ENCODE results near the gene TEAD1. TPM values are rescaled to one million over a fixed set of nuclear protein-coding genes. Genes with fewer than 3 reads are reported as not detected.

TEAD1 gene
- total and polyA plus RNA-seq, 9 of the 15 experiments (the other 6 are each of a cell fraction or from before 2014, with no cell fraction given): 1.7 to 17.7 (median 10.8) TPM

DNA sequence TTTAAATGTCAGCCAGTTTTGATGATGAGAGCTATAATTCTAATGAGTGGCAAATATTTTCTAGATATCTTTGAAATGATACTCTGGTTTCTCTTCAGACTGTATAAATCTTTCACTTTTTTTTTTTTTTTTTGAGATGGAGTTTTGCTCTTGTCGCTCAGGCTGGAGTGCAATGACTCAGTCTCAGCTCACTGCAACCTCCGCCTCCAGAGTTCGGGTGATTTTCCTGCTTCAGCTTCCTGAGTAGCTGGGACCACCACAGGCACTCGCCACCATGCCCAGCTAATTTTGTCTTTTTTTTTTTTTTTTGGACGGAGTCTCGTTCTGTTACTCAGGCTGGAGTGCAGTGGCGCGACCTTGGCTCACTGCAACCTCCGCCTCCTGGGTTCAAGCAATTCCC lies 113.6 kb downstream of the TEAD1 start (continued):
- TF ChIP-seq, protein P1, sequence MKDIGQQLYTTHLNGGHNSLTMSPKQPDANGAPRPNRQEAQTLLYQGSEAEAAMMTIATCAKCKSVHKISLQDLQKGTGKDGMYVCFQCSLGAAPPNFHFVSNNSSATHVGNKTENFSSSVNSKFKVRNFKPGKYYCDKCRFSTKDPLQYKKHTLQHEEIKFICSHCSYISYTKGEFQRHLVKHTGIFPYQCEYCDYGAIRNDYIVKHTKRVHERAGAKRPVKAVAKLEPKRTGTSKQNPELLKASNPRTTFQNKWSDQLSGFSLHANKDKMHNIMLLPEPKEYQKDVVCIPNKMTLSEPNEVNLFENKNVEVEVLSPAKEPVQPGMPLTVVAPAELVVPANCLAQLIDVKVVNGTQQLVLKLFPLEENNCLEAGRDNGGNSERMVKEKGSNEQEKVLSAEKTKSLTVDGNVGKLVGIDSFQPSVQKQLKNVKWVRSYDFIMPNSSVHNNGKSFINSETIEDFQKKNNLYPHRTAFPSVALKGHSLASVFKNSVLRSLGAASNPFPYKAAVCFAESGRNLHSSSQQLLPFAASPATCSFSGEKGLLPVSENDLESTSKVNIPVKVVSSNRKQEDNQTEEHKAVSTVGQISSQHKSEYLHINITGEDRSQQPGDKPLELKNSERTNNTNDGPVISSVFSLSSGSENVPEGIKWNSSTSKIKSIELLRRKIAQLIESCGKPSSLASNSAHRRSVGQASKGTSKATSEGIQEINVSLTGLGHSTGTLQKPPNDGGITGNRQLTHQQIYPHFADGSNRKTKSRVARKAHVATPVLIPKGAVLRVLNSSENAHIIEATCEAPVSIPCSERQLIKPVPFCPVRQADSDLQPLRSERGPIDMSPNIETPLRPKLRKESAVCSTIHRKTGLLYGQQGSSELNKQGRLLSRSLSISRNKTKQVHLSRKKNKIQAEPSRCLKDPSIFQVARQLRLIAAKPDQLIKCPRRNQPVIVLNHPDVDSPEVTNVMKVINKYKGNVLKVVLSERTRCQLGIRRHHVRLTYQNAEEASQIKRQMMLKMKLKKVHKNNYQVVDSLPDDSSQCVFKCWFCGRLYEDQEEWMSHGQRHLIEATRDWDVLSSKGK (CRISPR knock-in tag; IDR thresholded peaks at IDR 0.05): no peak
- TF ChIP-seq MECOM (CRISPR knock-in tag; IDR thresholded peaks at IDR 0.05) (no peak), ZNF354B (CRISPR knock-in tag; IDR thresholded peaks at IDR 0.05) (no peak), NELFE (IDR thresholded peaks at IDR 0.05; ENCODE audit: insufficient read depth, insufficient read length) (no peak), ZNF764 (CRISPR knock-in tag; IDR thresholded peaks at IDR 0.05; ENCODE audit: low read depth) (no peak), LEF1 (IDR thresholded peaks at IDR 0.05) (no peak)
- TF ChIP-seq, protein P2, sequence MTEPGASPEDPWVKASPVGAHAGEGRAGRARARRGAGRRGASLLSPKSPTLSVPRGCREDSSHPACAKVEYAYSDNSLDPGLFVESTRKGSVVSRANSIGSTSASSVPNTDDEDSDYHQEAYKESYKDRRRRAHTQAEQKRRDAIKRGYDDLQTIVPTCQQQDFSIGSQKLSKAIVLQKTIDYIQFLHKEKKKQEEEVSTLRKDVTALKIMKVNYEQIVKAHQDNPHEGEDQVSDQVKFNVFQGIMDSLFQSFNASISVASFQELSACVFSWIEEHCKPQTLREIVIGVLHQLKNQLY (CRISPR knock-in tag; conservative IDR thresholded peaks at IDR 0.05): no peak

DNA sequence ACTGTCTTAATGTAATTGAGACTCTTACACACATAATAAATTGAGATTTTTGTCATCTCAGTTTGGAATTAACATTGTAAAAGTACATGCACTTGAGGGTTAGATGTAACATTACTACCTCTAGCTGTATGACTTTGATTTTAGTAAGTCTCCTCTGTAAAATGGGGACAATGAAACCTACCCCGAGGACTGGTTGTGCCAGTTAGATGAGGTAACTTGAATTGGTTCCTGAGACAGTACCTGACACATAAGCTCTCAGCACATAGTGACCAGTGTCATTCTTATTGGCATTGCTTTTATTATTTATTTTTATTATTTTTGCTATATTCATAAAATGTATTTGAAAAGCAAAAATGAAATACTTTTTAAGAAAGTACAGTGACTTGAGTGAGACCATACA lies 114.8 kb downstream of the TEAD1 start:
- intact Hi-C loops (cut with micrococcal nuclease) (no loop called here), in situ Hi-C loops (cut with MboI) (no loop called here)
- no peak overlapping the region for H2AFZ ChIP-seq (ENCODE audit: low read depth, low read length)
- H3K4me2 ChIP-seq (ENCODE audit: insufficient read depth, low read length): no peak overlapping the region
- no peaks in the 10 kb centered on the region for H3K9me1 ChIP-seq (ENCODE audit: control insufficient read depth, insufficient read depth, low read length)
- no peaks in the 10 kb centered on the region for H3K9me3 ChIP-seq (replicated peaks; ENCODE audit: control insufficient read depth, insufficient read depth, low read depth, low read length)
- no peak overlapping the region for H3K27ac ChIP-seq (ENCODE audit: extremely low read depth, low read depth, low read length)
- 63% methylated on average over 1 of the region's 1 CpG for WGBS (ENCODE audit: insufficient coverage, low coverage, missing lambda C conversion rate)
- peaks cover 11 to 14% of the 10 kb centered on the region in 2 experiments; a peak in 4 of 5 replicates for H3K4me1 ChIP-seq (replicated peaks in 1 of 2; ENCODE audit: control insufficient read depth in 2 of 2, insufficient read depth in 2 of 2, low read length in 2 of 2)
- H3K9ac ChIP-seq (ENCODE audit: insufficient read depth in 1 of 2, low read depth in 2 of 2, low read length in 2 of 2): no peak overlapping the region
- no peaks in the 10 kb centered on the region for H4K20me1 ChIP-seq (replicated peaks; ENCODE audit: control insufficient read depth, insufficient read depth, low read length)
- no peaks in the 10 kb centered on the region for H3K36me3 ChIP-seq (ENCODE audit: control insufficient read depth, insufficient read depth, low read length)
- no peak overlapping the region for H3K4me3 ChIP-seq
- FAIRE-seq (no peak), DNase-seq (ENCODE audit: extremely low read depth in 1 of 4, low spot score in 3 of 4) (no peak), ATAC-seq (no peak)
- POLR2A ChIA-PET: interaction anchor here (0.6 to 1.7 kb wide), 4 partner anchors 12 to 127 kb away, joined by 3 to 8 read pairs (median 4); no protein-coding TSS in a partner anchor
- BruUV-seq (replicated peaks): no TSS peak
- no peaks in the 10 kb centered on the region for H3K27me3 ChIP-seq (ENCODE audit: control insufficient read depth in 2 of 2, insufficient read depth in 2 of 2, low read length in 2 of 2)
- no peaks in the 10 kb centered on the region for H3K79me2 ChIP-seq (ENCODE audit: control insufficient read depth, insufficient read depth, low read length)
- CTCF ChIA-PET (ENCODE audit: low intra/inter-chr PET ratio): no interaction called here
- no peak for TF ChIP-seq TCFL5 (CRISPR knock-in tag; conservative IDR thresholded peaks at IDR 0.05)
- TF ChIP-seq ARID2 (IDR thresholded peaks at IDR 0.05): no peak
- no peak for TF ChIP-seq ZNF316 (IDR thresholded peaks at IDR 0.05)
- TF ChIP-seq TCF3 (CRISPR knock-in tag; IDR thresholded peaks at IDR 0.05): no peak
- no peak for TF ChIP-seq ZNF41 (CRISPR knock-in tag; conservative IDR thresholded peaks at IDR 0.05)
- no peak for TF ChIP-seq LARP7 (IDR thresholded peaks at IDR 0.05)
- TF ChIP-seq, protein P3, sequence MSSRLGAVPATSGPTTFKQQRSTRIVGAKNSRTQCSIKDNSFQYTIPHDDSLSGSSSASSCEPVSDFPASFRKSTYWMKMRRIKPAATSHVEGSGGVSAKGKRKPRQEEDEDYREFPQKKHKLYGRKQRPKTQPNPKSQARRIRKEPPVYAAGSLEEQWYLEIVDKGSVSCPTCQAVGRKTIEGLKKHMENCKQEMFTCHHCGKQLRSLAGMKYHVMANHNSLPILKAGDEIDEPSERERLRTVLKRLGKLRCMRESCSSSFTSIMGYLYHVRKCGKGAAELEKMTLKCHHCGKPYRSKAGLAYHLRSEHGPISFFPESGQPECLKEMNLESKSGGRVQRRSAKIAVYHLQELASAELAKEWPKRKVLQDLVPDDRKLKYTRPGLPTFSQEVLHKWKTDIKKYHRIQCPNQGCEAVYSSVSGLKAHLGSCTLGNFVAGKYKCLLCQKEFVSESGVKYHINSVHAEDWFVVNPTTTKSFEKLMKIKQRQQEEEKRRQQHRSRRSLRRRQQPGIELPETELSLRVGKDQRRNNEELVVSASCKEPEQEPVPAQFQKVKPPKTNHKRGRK (tag; IDR thresholded peaks at IDR 0.05): no peak
- TF ChIP-seq, protein P4, sequence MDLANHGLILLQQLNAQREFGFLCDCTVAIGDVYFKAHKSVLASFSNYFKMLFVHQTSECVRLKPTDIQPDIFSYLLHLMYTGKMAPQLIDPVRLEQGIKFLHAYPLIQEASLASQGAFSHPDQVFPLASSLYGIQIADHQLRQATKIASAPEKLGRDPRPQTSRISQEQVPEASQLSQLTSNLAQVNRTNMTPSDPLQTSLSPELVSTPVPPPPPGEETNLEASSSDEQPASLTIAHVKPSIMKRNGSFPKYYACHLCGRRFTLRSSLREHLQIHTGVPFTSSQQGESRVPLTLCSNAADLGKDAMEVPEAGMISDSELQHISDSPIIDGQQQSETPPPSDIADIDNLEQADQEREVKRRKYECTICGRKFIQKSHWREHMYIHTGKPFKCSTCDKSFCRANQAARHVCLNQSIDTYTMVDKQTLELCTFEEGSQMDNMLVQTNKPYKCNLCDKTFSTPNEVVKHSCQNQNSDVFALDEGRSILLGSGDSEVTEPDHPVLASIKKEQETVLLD (IDR thresholded peaks at IDR 0.05): no peak
- TF ChIP-seq ELF2 (CRISPR knock-in tag; IDR thresholded peaks at IDR 0.05): no peak
